ENCODE data around the gene TSPAN4. TPM values are rescaled to one million over a fixed set of nuclear protein-coding genes. Genes with fewer than 3 reads are reported as not detected.

The TSPAN4 gene
- total and polyA plus RNA-seq, 9 of the 15 experiments (the other 6 are each of a cell fraction or from before 2014, with no cell fraction given) = 0.07 to 31.0 (median 15.7) TPM

DNA sequence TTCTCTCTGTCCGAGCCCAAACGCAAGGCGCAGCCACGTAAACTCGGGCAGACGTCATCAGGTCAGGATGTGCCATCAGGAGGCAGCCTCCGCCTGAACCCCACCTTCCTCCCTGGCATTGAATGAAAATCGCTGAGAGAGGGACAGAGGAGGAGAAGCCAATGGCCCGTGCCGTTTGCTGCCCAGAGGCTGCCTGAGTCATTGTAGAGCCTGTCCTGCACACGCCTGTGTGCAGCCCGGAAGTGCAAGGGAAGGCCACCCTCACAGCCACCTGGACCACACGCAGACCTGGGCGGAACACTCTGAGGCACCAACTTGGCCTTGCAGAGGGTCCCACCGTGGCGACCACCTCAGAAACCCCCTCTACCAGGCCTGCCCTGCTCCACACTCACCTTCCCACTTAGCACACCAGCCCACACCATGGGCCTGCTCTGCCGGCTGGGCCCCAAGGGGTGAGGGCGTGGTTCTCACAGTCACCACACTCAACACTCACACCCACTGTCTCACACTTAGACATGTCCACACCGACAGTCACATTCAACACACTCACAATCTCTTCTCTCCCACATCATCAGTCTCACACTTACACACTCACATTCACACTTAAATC is 58.9 kb downstream of the TSPAN4 start:
- Histone ChIP-seq H3K79me2 (ENCODE audit: control insufficient read depth, insufficient read depth, low read length) (peaks cover 3% of the 10 kb centered on the region; the same call in 2 of the 3 replicates), H3K36me3 (ENCODE audit: control insufficient read depth, insufficient read depth, low read length) (peaks cover 87% of the 10 kb centered on the region), H3K27me3 (ENCODE audit: control insufficient read depth in 2 of 2, insufficient read depth in 2 of 2, low read length in 2 of 2) (no peaks in the 10 kb centered on the region), H3K4me1 (replicated peaks in 1 of 2; ENCODE audit: control insufficient read depth in 2 of 2, insufficient read depth in 2 of 2, low read length in 2 of 2) (peaks cover 0 to 37% of the 10 kb centered on the region in 2 experiments; a peak in 1 of 5 replicates), H4K20me1 (replicated peaks; ENCODE audit: control insufficient read depth, insufficient read depth, low read length) (no peaks in the 10 kb centered on the region), H3K4me2 (ENCODE audit: insufficient read depth, low read length) (no peak overlapping the region), H3K4me3 (no peak overlapping the region), H2AFZ (ENCODE audit: low read depth, low read length) (no peak overlapping the region), H3K9me3 (replicated peaks; ENCODE audit: control insufficient read depth, insufficient read depth, low read depth, low read length) (no peaks in the 10 kb centered on the region), H3K9ac (ENCODE audit: insufficient read depth in 1 of 2, low read depth in 2 of 2, low read length in 2 of 2) (peak overlapping the region in 1 of 2 experiments; percentile 31; a peak in 1 of 4 replicates), H3K9me1 (ENCODE audit: control insufficient read depth, insufficient read depth, low read length) (peaks cover 3% of the 10 kb centered on the region), H3K27ac (ENCODE audit: extremely low read depth, low read depth, low read length) (no peak overlapping the region)
- WGBS (ENCODE audit: insufficient coverage, low coverage, missing lambda C conversion rate) = 91% methylated on average over 15 of the region's 19 CpGs
- TF ChIP-seq, protein P1, sequence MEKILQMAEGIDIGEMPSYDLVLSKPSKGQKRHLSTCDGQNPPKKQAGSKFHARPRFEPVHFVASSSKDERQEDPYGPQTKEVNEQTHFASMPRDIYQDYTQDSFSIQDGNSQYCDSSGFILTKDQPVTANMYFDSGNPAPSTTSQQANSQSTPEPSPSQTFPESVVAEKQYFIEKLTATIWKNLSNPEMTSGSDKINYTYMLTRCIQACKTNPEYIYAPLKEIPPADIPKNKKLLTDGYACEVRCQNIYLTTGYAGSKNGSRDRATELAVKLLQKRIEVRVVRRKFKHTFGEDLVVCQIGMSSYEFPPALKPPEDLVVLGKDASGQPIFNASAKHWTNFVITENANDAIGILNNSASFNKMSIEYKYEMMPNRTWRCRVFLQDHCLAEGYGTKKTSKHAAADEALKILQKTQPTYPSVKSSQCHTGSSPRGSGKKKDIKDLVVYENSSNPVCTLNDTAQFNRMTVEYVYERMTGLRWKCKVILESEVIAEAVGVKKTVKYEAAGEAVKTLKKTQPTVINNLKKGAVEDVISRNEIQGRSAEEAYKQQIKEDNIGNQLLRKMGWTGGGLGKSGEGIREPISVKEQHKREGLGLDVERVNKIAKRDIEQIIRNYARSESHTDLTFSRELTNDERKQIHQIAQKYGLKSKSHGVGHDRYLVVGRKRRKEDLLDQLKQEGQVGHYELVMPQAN (IDR thresholded peaks at IDR 0.05; ENCODE audit: borderline replicate concordance) = no peak
- no peak for TF ChIP-seq PRPF4 (IDR thresholded peaks at IDR 0.05; ENCODE audit: insufficient read depth, low read depth, low read length, poor library complexity, severe bottlenecking)
- TF ChIP-seq BRF1 (IDR thresholded peaks at IDR 0.05; ENCODE audit: borderline replicate concordance, extremely low read depth, insufficient read length) = no peak
- 0 out of 2 replicates have a peak, but pooled peaks have one; percentile 27 for TF ChIP-seq POLR2A (conservative IDR thresholded peaks at IDR 0.05)
- in situ Hi-C loops (cut with MboI) (no loop called here), intact Hi-C loops (cut with micrococcal nuclease) (no loop called here)
- no peak for ATAC-seq
- FAIRE-seq = no peak
- CTCF ChIA-PET (ENCODE audit: low intra/inter-chr PET ratio) = no interaction called here
- POLR2A ChIA-PET = interaction anchor here (0.6 kb wide), 1 partner anchor 56 kb away, joined by 5 read pairs; no protein-coding TSS in a partner anchor
- BruUV-seq (replicated peaks) = TSS peak; percentile 23
- DNase-seq (ENCODE audit: extremely low read depth in 1 of 4, low spot score in 3 of 4) = no peak

Measured in K562 (cell line).